ENCODE measurements around the gene PLCXD3. TPM values are rescaled to one million over a fixed set of nuclear protein-coding genes. Genes with fewer than 3 reads are reported as not detected.
"Not testable (repeated sequence)": the region's sequence is repeated elsewhere in the genome, so short reads cannot be mapped to it uniquely, and the experiment has no call there.

PLCXD3 gene
- total RNA-seq, 1 experiment from 2014 or later = 0.10 TPM

GRCh38 chr5:41334221-41334620, 176.2 kb downstream of the PLCXD3 start:
- TF ChIP-seq POLR2AphosphoS5 (IDR thresholded peaks at IDR 0.05; ENCODE audit: low read depth, low read length) = no peak
- TF ChIP-seq REST (IDR thresholded peaks at IDR 0.05; ENCODE audit: insufficient read depth in 1 of 2, low read depth in 2 of 2, low read length in 1 of 2) = no peak
- TF ChIP-seq TCF7L2 (IDR thresholded peaks at IDR 0.05; ENCODE audit: low read depth, low read length) = no peak
- no peak for TF ChIP-seq CTCF (IDR thresholded peaks at IDR 0.05)
- POLR2A ChIA-PET = no interaction called here
- CTCF ChIA-PET = no interaction called here
- intact Hi-C loops (cut with micrococcal nuclease; ENCODE audit: unreplicated experiment) = no loop called here
- no peaks in the 10 kb centered on the region for H3K4me1 ChIP-seq (ENCODE audit: control insufficient read depth, insufficient read depth, low read length)
- no peak for DNase-seq (ENCODE audit: low read depth, low spot score)
- BruUV-seq (replicated peaks) = no TSS peak
- no peaks in the 10 kb centered on the region for H3K36me3 ChIP-seq (ENCODE audit: control insufficient read depth, insufficient read depth, low read length)
- no peaks in the 10 kb centered on the region for H3K27me3 ChIP-seq (ENCODE audit: control insufficient read depth, insufficient read depth, low read length)
- H3K9me3 ChIP-seq (ENCODE audit: control insufficient read depth, insufficient read depth, low read depth, low read length) = no peaks in the 10 kb centered on the region
- in situ Hi-C loops (cut with HindIII; ENCODE audit: low pct_unique_long_range_greater_than_20kb, low sequenced_read_pairs) = no loop called here
- H3K27ac ChIP-seq (ENCODE audit: low read length) = no peak overlapping the region
- no peak for ATAC-seq
- H3K4me3 ChIP-seq (ENCODE audit: low read depth in 2 of 2, low read length in 2 of 2) = no peak overlapping the region

GRCh38 chr5:41325074-41325473, 185.3 kb downstream of the PLCXD3 start:
- BruUV-seq (replicated peaks) = no TSS peak
- ATAC-seq (no peak), DNase-seq (ENCODE audit: low read depth, low spot score) (no peak)
- Histone ChIP-seq H3K4me1 (ENCODE audit: control insufficient read depth, insufficient read depth, low read length) (no peaks in the 10 kb centered on the region), H3K36me3 (ENCODE audit: control insufficient read depth, insufficient read depth, low read length) (no peaks in the 10 kb centered on the region), H3K27me3 (ENCODE audit: control insufficient read depth, insufficient read depth, low read length) (no peaks in the 10 kb centered on the region), H3K9me3 (ENCODE audit: control insufficient read depth, insufficient read depth, low read depth, low read length) (no peaks in the 10 kb centered on the region), H3K4me3 (ENCODE audit: low read depth in 2 of 2, low read length in 2 of 2) (no peak overlapping the region), H3K27ac (ENCODE audit: low read length) (no peak overlapping the region)
- CTCF ChIA-PET = no interaction called here
- intact Hi-C loops (cut with micrococcal nuclease; ENCODE audit: unreplicated experiment) = no loop called here
- in situ Hi-C loops (cut with HindIII; ENCODE audit: low pct_unique_long_range_greater_than_20kb, low sequenced_read_pairs) = no loop called here
- TF ChIP-seq TCF7L2 (IDR thresholded peaks at IDR 0.05; ENCODE audit: low read depth, low read length) (no peak), REST (IDR thresholded peaks at IDR 0.05; ENCODE audit: insufficient read depth in 1 of 2, low read depth in 2 of 2, low read length in 1 of 2) (no peak), SIN3A (IDR thresholded peaks at IDR 0.05; ENCODE audit: borderline replicate concordance, insufficient read depth, low read depth, low read length) (no peak), CTCF (IDR thresholded peaks at IDR 0.05) (no peak), POLR2AphosphoS5 (IDR thresholded peaks at IDR 0.05; ENCODE audit: low read depth, low read length) (no peak)
- POLR2A ChIA-PET = no interaction called here

GRCh38 chr5:41322826-41323225, 187.6 kb downstream of the PLCXD3 start:
- H3K4me1 ChIP-seq (ENCODE audit: control insufficient read depth, insufficient read depth, low read length); BruUV-seq (replicated peaks); H3K36me3 ChIP-seq (ENCODE audit: control insufficient read depth, insufficient read depth, low read length); ATAC-seq; H3K27ac ChIP-seq (ENCODE audit: low read length); DNase-seq (ENCODE audit: low read depth, low spot score); in situ Hi-C loops (cut with HindIII; ENCODE audit: low pct_unique_long_range_greater_than_20kb, low sequenced_read_pairs); H3K27me3 ChIP-seq (ENCODE audit: control insufficient read depth, insufficient read depth, low read length); CTCF ChIA-PET; intact Hi-C loops (cut with micrococcal nuclease; ENCODE audit: unreplicated experiment); H3K4me3 ChIP-seq (ENCODE audit: low read depth in 2 of 2, low read length in 2 of 2); H3K9me3 ChIP-seq (ENCODE audit: control insufficient read depth, insufficient read depth, low read depth, low read length); POLR2A ChIA-PET: not testable (repeated sequence)

Data from Panc1 (cell line).